Measurements from ENCODE around the gene NTRK3. TPM values are rescaled to one million over a fixed set of nuclear protein-coding genes. Genes with fewer than 3 reads are reported as not detected.

The NTRK3 gene
- total RNA-seq, 3 donors from 2014 or later (not counting 1 experiment from before 2014, with no cell fraction given), result not detected

GRCh38 chr15:87919064-87919463 lies 337.5 kb downstream of the NTRK3 start:
- Mint-ChIP-seq H3K4me3 (no peak overlapping the region), H3K36me3 (no peaks in the 10 kb centered on the region), H3K27me3 (ENCODE audit: low read depth in 2 of 2) (no peaks in the 10 kb centered on the region), H3K4me1 (no peaks in the 10 kb centered on the region), H3K27ac (no peak overlapping the region), H3K9me3 (peaks cover 4 to 8% of the 10 kb centered on the region in 2 donors)
- H3K27ac ChIP-seq (ENCODE audit: low read length), result no peak overlapping the region
- intact Hi-C loops (cut with micrococcal nuclease), result no loop called here
- H3K4me3 ChIP-seq (ENCODE audit: low read length), result no peak overlapping the region
- no peaks in the 10 kb centered on the region for H3K36me3 ChIP-seq (ENCODE audit: control insufficient read depth, insufficient read depth, low read length)
- TF ChIP-seq CTCF (IDR thresholded peaks at IDR 0.05), result no peak
- 91% methylated on average over 3 of the region's 3 CpGs for WGBS (ENCODE audit: insufficient coverage)
- no peaks in the 10 kb centered on the region for H3K4me1 ChIP-seq (ENCODE audit: control insufficient read depth, insufficient read depth, low read length)
- no peaks in the 10 kb centered on the region for H3K9me3 ChIP-seq (ENCODE audit: control insufficient read depth, insufficient read depth, low read length)
- no peak for ATAC-seq
- DNase-seq, result no peak
- H3K27me3 ChIP-seq (ENCODE audit: control insufficient read depth, insufficient read depth, low read length), result no peaks in the 10 kb centered on the region

- intact Hi-C loops (cut with micrococcal nuclease), result no loop called here
- 83% methylated on average over 1 of the region's 2 CpGs for WGBS (ENCODE audit: insufficient coverage)
- Mint-ChIP-seq H3K27me3 (ENCODE audit: low read depth in 2 of 2) (no peaks in the 10 kb centered on the region), H3K36me3 (no peaks in the 10 kb centered on the region), H3K27ac (no peak overlapping the region), H3K4me3 (no peak overlapping the region), H3K4me1 (no peaks in the 10 kb centered on the region), H3K9me3 (peaks cover 4 to 8% of the 10 kb centered on the region in 2 donors)
- ATAC-seq (no peak), DNase-seq (no peak)
- Histone ChIP-seq H3K9me3 (ENCODE audit: control insufficient read depth, insufficient read depth, low read length) (no peaks in the 10 kb centered on the region), H3K4me3 (ENCODE audit: low read length) (no peak overlapping the region), H3K4me1 (ENCODE audit: control insufficient read depth, insufficient read depth, low read length) (no peaks in the 10 kb centered on the region), H3K27ac (ENCODE audit: low read length) (no peak overlapping the region), H3K27me3 (ENCODE audit: control insufficient read depth, insufficient read depth, low read length) (no peaks in the 10 kb centered on the region), H3K36me3 (ENCODE audit: control insufficient read depth, insufficient read depth, low read length) (no peaks in the 10 kb centered on the region)
- TF ChIP-seq CTCF (IDR thresholded peaks at IDR 0.05), result no peak
Measured at GRCh38 chr15:87917480-87917879, 339.1 kb downstream of the NTRK3 start.

DNA sequence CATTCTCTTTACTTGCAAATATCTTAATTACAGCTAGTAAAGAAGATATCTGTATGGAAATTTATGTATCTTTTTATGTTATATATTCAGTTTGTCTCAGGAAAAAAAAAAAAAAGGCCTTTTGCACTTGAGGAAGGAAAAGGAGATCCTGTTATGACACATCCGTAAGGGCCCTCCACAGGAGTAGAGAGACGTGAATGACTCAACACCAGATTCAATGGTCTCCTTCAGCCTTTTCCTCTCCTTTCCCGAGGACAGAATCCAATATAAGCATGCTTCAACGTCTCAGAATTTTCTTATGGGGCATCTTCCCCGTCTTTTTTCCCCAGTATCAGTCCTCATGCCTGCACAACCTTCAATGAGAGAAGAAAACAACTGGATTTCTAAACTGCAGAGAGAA lies 340.3 kb downstream of the NTRK3 start:
- no peak overlapping the region for H3K27ac ChIP-seq (ENCODE audit: low read length)
- H3K27me3 ChIP-seq (ENCODE audit: control insufficient read depth, insufficient read depth, low read length), result no peaks in the 10 kb centered on the region
- no peaks in the 10 kb centered on the region for H3K9me3 ChIP-seq (ENCODE audit: control insufficient read depth, insufficient read depth, low read length)
- Mint-ChIP-seq H3K27ac (no peak overlapping the region), H3K4me1 (no peaks in the 10 kb centered on the region), H3K36me3 (no peaks in the 10 kb centered on the region), H3K4me3 (no peak overlapping the region), H3K9me3 (peaks cover 4 to 8% of the 10 kb centered on the region in 2 donors), H3K27me3 (ENCODE audit: low read depth in 2 of 2) (no peaks in the 10 kb centered on the region)
- no peak for ATAC-seq
- no peaks in the 10 kb centered on the region for H3K4me1 ChIP-seq (ENCODE audit: control insufficient read depth, insufficient read depth, low read length)
- H3K36me3 ChIP-seq (ENCODE audit: control insufficient read depth, insufficient read depth, low read length), result no peaks in the 10 kb centered on the region
- H3K4me3 ChIP-seq (ENCODE audit: low read length), result no peak overlapping the region
- intact Hi-C loops (cut with micrococcal nuclease), result no loop called here
- WGBS (ENCODE audit: insufficient coverage), result 44% methylated on average over 4 of the region's 5 CpGs
- TF ChIP-seq CTCF (IDR thresholded peaks at IDR 0.05), result no peak
- DNase-seq, result no peak

- Mint-ChIP-seq H3K27ac (no peak overlapping the region), H3K4me1 (no peaks in the 10 kb centered on the region), H3K36me3 (no peaks in the 10 kb centered on the region), H3K27me3 (ENCODE audit: low read depth in 2 of 2) (peaks cover 0 to 2% of the 10 kb centered on the region in 2 donors), H3K9me3 (peaks cover 6 to 8% of the 10 kb centered on the region in 2 donors), H3K4me3 (no peak overlapping the region)
- no peaks in the 10 kb centered on the region for H3K27me3 ChIP-seq (ENCODE audit: control insufficient read depth, insufficient read depth, low read length)
- H3K4me3 ChIP-seq (ENCODE audit: low read length), result no peak overlapping the region
- no peaks in the 10 kb centered on the region for H3K36me3 ChIP-seq (ENCODE audit: control insufficient read depth, insufficient read depth, low read length)
- WGBS (ENCODE audit: insufficient coverage), result 71% methylated on average over 4 of the region's 4 CpGs
- no peaks in the 10 kb centered on the region for H3K9me3 ChIP-seq (ENCODE audit: control insufficient read depth, insufficient read depth, low read length)
- DNase-seq, result no peak
- no peaks in the 10 kb centered on the region for H3K4me1 ChIP-seq (ENCODE audit: control insufficient read depth, insufficient read depth, low read length)
- no peak for TF ChIP-seq CTCF (IDR thresholded peaks at IDR 0.05)
- H3K27ac ChIP-seq (ENCODE audit: low read length), result no peak overlapping the region
- intact Hi-C loops (cut with micrococcal nuclease), result no loop called here
- no peak for ATAC-seq
Measured at GRCh38 chr15:87910301-87910700, 346.2 kb downstream of the NTRK3 start.
